GM10266 (cell line): ENCODE data around the gene GIMAP7.

Source experiments
- DNase-seq: peaks from one replicate; pipeline ENCODE4 v3.0.0; 2012; ENCODE audit errors: extremely low spot score
- TF ChIP-seq, protein P1 (sequence below): IDR thresholded peaks from 2 replicates; pipeline ENCODE4 v1.5.1; 2012; ENCODE audit warnings: mild to moderate bottlenecking, low read depth; ENCODE audit not compliant: control insufficient read depth, insufficient read depth; ENCODE audit errors: missing control alignments

Gene GIMAP7

DNA sequence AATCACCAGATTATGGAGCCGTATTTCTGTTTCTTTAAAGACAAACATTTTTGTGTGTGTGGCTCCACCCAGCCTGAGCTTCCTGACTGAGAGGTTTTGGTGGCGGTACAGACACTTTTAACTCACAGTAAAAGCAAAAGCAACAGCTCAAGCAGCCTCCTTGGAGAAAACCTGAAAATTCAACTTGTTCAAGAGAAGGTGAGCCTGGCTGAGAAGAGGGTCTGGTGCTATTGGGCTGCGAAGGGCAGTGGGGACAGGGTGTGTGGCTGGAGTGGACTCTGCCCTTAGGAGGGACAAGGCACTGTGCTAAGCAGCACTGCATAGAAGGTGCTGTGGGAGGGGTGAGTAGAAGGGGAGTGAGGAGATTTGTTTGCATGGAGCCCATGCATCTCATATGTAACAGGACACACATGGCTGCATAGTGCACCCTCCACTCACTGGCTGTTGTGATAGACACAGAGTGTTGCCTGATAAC, at the start of gene GIMAP7:
Gene GIMAP7, plus strand, starts transcription at position 125 of the 475 bp plus-strand sequence. CDS start 5,103 bp downstream, outside the sequence.
- peak; percentile 52 for DNase-seq
- TF ChIP-seq, protein P1, sequence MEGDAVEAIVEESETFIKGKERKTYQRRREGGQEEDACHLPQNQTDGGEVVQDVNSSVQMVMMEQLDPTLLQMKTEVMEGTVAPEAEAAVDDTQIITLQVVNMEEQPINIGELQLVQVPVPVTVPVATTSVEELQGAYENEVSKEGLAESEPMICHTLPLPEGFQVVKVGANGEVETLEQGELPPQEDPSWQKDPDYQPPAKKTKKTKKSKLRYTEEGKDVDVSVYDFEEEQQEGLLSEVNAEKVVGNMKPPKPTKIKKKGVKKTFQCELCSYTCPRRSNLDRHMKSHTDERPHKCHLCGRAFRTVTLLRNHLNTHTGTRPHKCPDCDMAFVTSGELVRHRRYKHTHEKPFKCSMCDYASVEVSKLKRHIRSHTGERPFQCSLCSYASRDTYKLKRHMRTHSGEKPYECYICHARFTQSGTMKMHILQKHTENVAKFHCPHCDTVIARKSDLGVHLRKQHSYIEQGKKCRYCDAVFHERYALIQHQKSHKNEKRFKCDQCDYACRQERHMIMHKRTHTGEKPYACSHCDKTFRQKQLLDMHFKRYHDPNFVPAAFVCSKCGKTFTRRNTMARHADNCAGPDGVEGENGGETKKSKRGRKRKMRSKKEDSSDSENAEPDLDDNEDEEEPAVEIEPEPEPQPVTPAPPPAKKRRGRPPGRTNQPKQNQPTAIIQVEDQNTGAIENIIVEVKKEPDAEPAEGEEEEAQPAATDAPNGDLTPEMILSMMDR: no peak

DNA sequence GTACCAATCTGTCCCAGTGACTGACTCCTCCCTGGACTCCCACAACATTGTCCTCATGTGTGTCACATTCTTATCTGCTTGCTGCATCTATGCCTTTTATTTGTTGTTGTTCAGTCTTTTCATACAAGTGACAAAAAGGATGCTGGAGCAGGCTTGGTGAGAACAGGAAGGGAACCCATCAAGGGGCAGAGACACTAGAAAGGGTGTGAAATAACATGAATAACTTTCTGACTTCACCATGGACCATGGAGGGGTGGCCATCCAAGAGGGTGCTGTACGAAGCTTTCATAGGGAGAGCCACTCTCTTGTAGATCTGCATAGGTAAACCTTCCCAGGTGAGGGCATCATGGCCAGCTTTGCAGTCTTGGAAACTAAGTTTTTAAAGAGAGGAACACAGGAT, 49.7 kb upstream of the GIMAP7 start:
- TF ChIP-seq, protein P1: no peak
- DNase-seq: no peak

DNA sequence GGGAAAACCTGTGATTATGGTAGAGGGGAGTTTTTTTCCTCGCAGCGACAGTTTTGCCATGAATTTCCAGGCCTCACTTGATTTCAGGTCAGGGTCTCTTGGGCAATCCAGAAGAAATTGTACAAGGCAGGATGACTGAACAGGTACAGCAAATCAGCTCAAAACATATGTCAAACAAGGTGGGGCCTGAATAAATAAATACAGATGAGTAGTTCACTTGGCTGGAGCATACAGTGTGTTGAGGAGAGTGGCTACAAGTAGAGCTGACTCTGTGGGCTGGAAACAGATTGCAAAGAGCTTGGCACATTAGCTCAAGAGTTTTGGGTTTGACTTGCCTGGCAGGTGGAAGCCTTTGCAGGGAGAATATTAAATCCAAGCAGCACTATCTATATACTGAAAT, 49.3 kb upstream of the GIMAP7 start:
- no peak for DNase-seq
- TF ChIP-seq, protein P1: no peak

DNA sequence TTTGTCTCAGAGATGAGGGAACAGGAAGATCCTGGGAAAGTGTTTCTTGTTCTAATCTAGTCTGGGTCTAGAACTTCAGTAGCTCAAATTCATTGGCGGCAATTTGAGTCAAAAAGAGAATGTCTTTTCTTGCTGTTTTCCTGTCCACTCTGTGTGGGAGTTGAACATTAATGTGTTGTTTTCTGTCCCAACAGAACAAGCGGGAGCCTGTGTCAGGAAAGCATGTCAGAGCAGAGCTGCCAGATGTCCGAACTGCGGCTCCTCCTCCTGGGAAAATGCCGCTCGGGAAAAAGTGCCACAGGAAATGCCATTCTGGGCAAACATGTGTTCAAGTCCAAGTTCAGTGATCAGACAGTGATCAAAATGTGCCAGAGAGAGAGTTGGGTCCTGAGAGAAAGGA, 48.2 kb upstream of the GIMAP7 start:
- TF ChIP-seq, protein P1: no peak
- no peak for DNase-seq

- TF ChIP-seq, protein P1: no peak
- DNase-seq: no peak
Observed at GRCh38 chr7:150468241-150468640, 46.4 kb upstream of the GIMAP7 start.

DNA sequence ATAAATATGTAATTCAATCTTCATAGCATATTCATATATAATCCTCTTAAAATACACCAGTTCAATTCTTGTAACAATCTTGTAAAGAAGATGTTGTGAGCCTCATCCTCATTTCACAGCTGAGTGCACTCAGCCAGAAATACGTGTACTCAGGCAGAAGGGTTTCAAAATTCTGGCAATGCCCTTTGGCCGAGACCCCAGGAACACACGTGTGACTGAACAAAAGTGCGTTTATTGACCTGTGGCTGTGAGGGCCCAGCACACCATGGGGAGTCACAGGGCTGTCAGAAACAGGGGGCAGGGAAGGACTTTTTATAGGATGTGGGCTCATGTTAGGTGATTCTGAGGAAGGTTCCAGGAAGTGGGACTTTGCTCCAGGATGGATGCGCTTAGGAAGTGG, 42.8 kb upstream of the GIMAP7 start:
- TF ChIP-seq, protein P1: no peak
- no peak for DNase-seq

DNA sequence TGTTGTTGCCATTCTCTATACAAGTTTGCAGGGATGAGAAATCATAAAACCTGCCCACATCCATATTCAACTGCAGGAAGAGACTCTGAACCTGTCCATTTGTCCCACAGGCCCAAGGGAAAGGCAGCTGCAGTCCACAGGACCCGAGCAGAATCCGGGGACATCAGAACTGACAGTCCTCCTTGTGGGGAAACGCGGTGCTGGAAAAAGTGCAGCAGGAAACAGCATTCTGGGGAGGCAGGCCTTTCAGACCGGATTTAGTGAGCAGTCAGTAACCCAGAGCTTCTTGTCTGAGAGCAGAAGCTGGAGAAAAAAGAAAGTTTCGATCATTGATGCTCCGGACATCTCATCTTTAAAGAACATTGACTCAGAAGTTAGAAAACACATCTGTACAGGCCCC, 40.8 kb upstream of the GIMAP7 start:
- TF ChIP-seq, protein P1: no peak

More for the DNA sequence above, 40.8 kb upstream of the GIMAP7 start:
- no peak for DNase-seq
